Kasumi-1 (cell line): ENCODE data around the gene CAPN14.
A peak's percentile ranks its signal among the peaks of the same experiment; 100 is the strongest.

ENCODE experiments used
- DNase-seq, 2 experiments: peaks; one replicate each; lab custom pipeline; 2025; lab: John Stamatoyannopoulos, UW

CAPN14 gene

GRCh38 chr2:31141443-31142085 lies 75.8 kb downstream of the CAPN14 start:
- no peak for DNase-seq

GRCh38 chr2:31140151-31140550 lies 77.2 kb downstream of the CAPN14 start:
- no peak for DNase-seq

GRCh38 chr2:31139671-31140070 lies 77.6 kb downstream of the CAPN14 start:
- no peak for DNase-seq

GRCh38 chr2:31138037-31138962 lies 79.0 kb downstream of the CAPN14 start, which contains the start of gene GALNT14:
Gene GALNT14, minus strand, starts transcription at chr2:31138440. Its CDS starts 354 bp downstream, at chr2:31138086.
- peak; percentile 59 to 62 for DNase-seq

- no peak for DNase-seq
Observed at GRCh38 chr2:31137211-31138036, 79.9 kb downstream of the CAPN14 start.

- DNase-seq: peak in 1 of 2 experiments; percentile 44
Observed at GRCh38 chr2:31136732-31137131, 80.6 kb downstream of the CAPN14 start.

- no peak for DNase-seq
Observed at GRCh38 chr2:31136000-31136399, 81.3 kb downstream of the CAPN14 start.

- DNase-seq: no peak
Observed at GRCh38 chr2:31134480-31134879, 82.8 kb downstream of the CAPN14 start.

- no peak for DNase-seq
Observed at GRCh38 chr2:31132786-31133185, 84.5 kb downstream of the CAPN14 start.

GRCh38 chr2:31131871-31132270 lies 85.4 kb downstream of the CAPN14 start:
- DNase-seq: no peak

GRCh38 chr2:31129375-31130171 lies 87.7 kb downstream of the CAPN14 start:
- no peak for DNase-seq

- DNase-seq: peak; percentile 2 to 3
Observed at GRCh38 chr2:31127931-31128330, 89.4 kb downstream of the CAPN14 start.

- DNase-seq: no peak
Observed at GRCh38 chr2:31125918-31126695, 91.2 kb downstream of the CAPN14 start.

GRCh38 chr2:31124904-31125303 lies 92.4 kb downstream of the CAPN14 start:
- DNase-seq: no peak
